Astrocyte (in vitro differentiated cells and primary cell): ENCODE measurements around the gene NTN1.

Experiments
- CTCF ChIP-seq: IDR thresholded peaks from 2 replicates; pipeline ENCODE4 v1.5.1; 2011; ENCODE audit warnings: low read depth, mild to moderate bottlenecking, inconsistent platforms, low read length, moderate library complexity; ENCODE audit not compliant: insufficient read depth
- EZH2 ChIP-seq: IDR thresholded peaks from 2 replicates; pipeline ENCODE4 v1.6.1; 2012; ENCODE audit warnings: mild to moderate bottlenecking, low read length, inconsistent platforms; ENCODE audit not compliant: insufficient read depth

GRCh38 chr17:9125722-9126121 is 104.4 kb downstream of the NTN1 start:
- no peak for TF ChIP-seq CTCF
- no peak for TF ChIP-seq EZH2
